Stimulated activated CD4-positive, alpha-beta T cell treated with anti-CD3 and anti-CD28 coated beads, TNF-alpha, amount 100 ng/mL, for 1 hour (primary cell): Measurements from ENCODE around the gene PRR14L.
"Not testable (repeated sequence)": the region's sequence is repeated elsewhere in the genome, so short reads cannot be mapped to it uniquely, and the experiment has no call there.

ENCODE experiments used
- DNase-seq, 3 donors: peaks; one replicate each; pipeline ENCODE4 v3.0.0-alpha.2; 2020; ENCODE audit warnings: low read depth in 3 of 3, low spot score in 1 of 3

PRR14L gene

GRCh38 chr22:31683181-31684105 lies 66.5 kb downstream of the PRR14L start:
- no peak for DNase-seq

GRCh38 chr22:31682751-31683150 lies 67.2 kb downstream of the PRR14L start:
- no peak for DNase-seq

GRCh38 chr22:31681349-31682345 lies 68.3 kb downstream of the PRR14L start:
- no peak for DNase-seq

DNA sequence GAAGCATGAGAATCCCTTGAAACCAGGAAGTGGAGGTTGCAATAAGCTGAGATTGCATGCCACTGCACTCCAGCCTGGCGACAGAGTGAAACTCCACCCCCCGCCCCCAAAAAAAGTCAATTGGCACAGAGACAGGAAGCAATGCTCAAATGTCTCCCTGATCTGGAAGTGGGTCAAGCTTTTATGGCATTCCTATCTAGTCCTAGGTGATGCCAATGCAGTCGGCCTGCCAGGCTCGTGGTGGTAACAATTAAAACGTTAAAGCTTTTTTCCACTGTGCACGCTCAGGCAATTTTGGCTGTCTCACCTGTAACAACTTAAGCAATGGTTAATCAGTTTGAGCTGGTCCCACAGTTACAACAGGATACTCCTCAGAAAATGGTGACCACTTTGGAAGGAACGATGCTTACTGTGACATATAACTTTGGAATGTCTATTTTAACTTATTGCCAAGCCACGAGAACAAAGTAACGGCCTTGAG lies 69.0 kb downstream of the PRR14L start:
- DNase-seq, result no peak

DNA sequence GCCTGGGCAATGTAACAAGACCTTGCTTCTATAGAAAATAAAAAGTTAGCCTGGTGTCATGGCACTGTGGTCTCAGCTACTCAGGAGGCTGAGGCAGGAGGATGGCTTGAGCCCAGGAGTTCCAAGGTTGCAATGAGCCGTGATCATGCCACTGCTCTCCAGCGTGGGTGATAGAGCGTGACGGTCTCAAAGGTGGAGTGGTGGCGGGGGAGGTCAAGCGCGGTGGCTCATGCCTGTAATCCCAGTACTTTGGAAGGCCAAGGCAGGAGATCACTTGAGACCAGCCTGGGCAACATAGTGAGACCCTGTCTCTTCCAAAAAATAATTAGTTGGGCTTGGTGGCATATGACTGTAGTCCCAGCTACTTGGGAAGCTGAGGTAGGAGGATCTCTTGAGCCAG lies 71.2 kb downstream of the PRR14L start:
- DNase-seq, result no peak

DNA sequence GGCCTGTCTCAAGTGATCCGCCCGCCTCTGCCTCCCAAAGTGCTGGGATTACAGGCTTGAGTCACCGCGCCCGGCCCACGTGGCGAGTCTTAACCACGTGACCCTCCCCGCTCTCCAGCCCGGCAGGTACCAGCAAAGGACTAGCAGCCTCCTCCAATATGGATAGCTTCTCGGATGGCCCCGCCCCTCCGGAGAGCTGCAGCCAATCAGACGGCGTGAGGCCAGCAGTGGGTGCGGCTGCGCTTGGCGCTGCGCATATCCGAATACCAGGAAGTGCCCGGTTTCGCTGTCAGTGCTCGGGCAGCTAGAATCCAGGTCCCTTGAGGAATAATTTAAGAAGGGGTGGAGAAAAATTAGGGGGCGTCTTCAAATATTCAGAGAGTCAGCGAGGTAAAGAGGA lies 73.2 kb downstream of the PRR14L start:
- DNase-seq, result peak; percentile 80 to 82 (median 80)

- not testable (repeated sequence) for DNase-seq
Observed at GRCh38 chr22:31674219-31674618, 75.7 kb downstream of the PRR14L start.

- DNase-seq, result not testable (repeated sequence)
Observed at GRCh38 chr22:31668849-31669248, 81.1 kb downstream of the PRR14L start.

- DNase-seq, result no peak
Observed at GRCh38 chr22:31662668-31663037, 87.3 kb downstream of the PRR14L start.

DNA sequence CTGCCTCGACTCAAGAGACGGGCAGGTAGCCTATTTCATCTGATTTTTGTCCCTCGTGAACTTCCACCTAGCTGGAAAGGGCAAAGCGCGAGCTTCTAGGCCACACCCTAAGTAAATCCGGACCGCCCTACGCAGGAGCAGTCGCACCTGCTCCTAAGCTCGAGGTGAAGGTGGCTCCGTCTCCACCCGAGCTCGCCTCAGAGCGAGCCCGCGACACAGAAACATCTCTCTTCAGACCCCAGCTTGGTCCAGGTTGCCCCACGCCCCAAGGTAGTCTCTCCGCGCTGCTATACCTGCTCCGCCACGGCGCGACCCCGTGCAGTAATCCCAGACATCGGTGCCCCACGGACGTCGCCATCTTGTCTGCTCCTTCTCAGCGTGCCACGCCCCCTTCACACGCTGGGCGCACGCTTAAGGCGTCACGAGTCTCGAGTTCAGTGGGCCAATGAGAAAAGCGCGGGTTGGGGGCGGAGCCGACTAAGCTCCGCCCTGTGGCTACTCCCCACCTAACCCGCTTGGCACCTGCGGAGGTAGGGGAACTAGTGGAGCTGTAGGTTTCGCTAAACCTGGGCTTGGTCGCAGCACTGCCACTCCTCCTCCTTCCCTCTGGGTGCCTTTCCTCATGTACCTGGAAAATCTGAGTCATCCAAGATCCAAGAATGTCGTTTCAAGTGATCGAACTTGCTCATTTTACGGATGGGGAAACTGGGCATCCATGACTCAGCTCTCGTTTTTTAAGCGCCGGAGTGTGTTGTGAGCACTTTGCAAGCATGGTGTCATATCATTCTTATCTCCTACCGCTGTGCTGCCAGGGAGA lies 87.9 kb downstream of the PRR14L start, which contains the start of gene PISD:
TSS of gene PISD (minus strand) at position 365 of the 817 bp plus-strand sequence. CDS start at position 358, 7 bp downstream.
- peak; percentile 89 to 94 (median 89) for DNase-seq

DNA sequence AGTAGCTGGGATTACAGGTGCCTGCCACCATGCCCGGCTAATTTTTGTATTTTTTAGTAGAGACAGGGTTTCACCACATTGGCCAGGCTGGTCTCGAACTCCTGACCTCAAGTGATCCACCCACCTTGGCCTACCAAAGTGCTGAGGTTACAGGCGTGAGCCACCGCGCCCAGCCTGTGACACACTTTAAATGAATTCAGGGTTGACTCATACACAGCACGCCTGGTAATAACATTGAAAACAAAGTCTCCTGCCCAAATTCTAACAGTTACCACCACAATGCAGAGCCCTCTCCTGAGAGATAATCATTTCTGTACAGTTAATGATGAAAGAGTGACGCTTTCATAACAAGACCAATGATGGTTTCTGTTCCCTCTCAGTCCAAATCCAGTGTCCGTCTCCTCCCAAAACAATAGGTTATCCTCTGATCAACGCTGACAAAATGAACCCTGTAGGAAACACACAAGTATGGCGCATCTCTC lies 89.0 kb downstream of the PRR14L start:
- DNase-seq, result not testable (repeated sequence)

- no peak for DNase-seq
Observed at GRCh38 chr22:31659246-31659645, 90.7 kb downstream of the PRR14L start.

- no peak for DNase-seq
Observed at GRCh38 chr22:31654408-31654807, 95.5 kb downstream of the PRR14L start.

- no peak for DNase-seq
Observed at GRCh38 chr22:31653944-31654343, 96.0 kb downstream of the PRR14L start.

GRCh38 chr22:31652911-31653684 lies 96.8 kb downstream of the PRR14L start:
- DNase-seq, result no peak

GRCh38 chr22:31652088-31652487 lies 97.8 kb downstream of the PRR14L start:
- no peak for DNase-seq

- no peak for DNase-seq
Observed at GRCh38 chr22:31651664-31652063, 98.3 kb downstream of the PRR14L start.

GRCh38 chr22:31650391-31650790 lies 99.5 kb downstream of the PRR14L start:
- no peak for DNase-seq

DNA sequence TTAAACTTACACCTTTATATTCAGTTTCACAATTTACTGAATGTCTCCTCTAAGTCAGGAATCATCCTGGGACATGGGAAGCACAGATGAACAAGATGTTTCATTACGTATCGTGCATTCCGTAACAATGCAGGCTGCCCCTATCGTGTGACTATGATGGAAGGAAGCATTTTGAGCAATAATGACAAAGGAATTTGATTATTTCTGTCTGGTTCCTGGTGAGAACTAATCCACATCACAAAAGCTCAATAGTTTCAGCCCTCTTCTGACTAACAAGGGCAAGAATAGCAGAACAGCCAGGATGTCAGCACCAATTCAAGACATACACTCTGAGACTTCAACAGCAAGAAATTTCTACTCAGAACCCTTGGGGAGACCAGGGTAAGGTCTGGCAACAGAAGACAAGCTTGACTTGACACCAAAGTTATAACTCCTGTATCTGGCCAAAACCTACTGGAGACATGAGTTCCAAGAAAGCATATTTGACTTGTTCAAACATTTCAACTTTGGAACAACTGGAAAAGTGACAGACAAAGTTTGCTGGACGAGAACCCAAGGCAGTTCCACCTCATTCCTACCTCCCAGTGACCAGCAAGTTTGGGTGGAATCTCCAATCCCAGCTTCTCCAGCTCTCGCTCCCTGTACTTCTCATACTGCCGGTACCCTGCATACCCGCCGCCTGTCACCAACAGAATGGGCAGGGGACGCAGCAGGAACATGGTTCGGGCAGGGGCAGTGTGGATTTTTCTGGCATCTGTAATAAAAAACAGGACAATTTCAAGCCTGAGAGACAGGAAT lies 102.2 kb downstream of the PRR14L start:
- no peak for DNase-seq
